H1 (cell line): Measurements from ENCODE around the gene AGAP1. TPM values are rescaled to one million over a fixed set of nuclear protein-coding genes. Genes with fewer than 3 reads are reported as not detected.

Experiments
- CTCF ChIA-PET: fragments of 300-600 bp; sonication (Branson Sonifier 250); formaldehyde crosslinking; loops from one replicate; lab custom pipeline; 2021; ENCODE audit not compliant: partially characterized antibody; lab: Charles Lee
- POLR2A ChIA-PET: fragments of 300-600 bp; sonication (Branson Sonifier 250); formaldehyde crosslinking; loops from one replicate; lab custom pipeline; 2021; ENCODE audit warnings: inconsistent platforms; ENCODE audit not compliant: partially characterized antibody; lab: Charles Lee
- DNase-seq, 2 experiments: peaks; one replicate each; pipeline versions ENCODE4 v3.0.0 to v3.0.0-alpha.2; 2010 to 2022; ENCODE audit warnings: low spot score in 2 of 2, low read depth in 1 of 2, mixed read lengths in 1 of 2
- FAIRE-seq: peaks from 2 replicates; lab custom pipeline; 2011; peaks lifted over from hg19 to GRCh38; lab: Jason Lieb, UNC
- H2AFZ ChIP-seq: 2 replicates; pipeline ENCODE4 v1.8.1; 2012; ENCODE audit warnings: low read length, inconsistent platforms
- H2AK5ac ChIP-seq: 2 replicates; pipeline ENCODE4 v1.6.1; 2013; ENCODE audit warnings: low read depth, low read length
- H2BK120ac ChIP-seq: replicated peaks from 2 replicates; pipeline ENCODE3; 2013; ENCODE audit warnings: low read depth, low read length, inconsistent platforms
- H2BK12ac ChIP-seq: 2 replicates; pipeline ENCODE4 v1.6.1; 2013; ENCODE audit warnings: low read depth, low read length
- H2BK15ac ChIP-seq: 2 replicates; pipeline ENCODE4 v1.6.1; 2013; ENCODE audit warnings: low read length
- H2BK20ac ChIP-seq: 2 replicates; pipeline ENCODE4 v1.6.1; 2013; ENCODE audit warnings: low read length
- H2BK5ac ChIP-seq: 2 replicates; pipeline ENCODE4 v1.6.1; 2013; ENCODE audit warnings: low read depth, low read length
- H3K14ac ChIP-seq: 2 replicates; pipeline ENCODE4 v1.6.1; 2013; ENCODE audit warnings: inconsistent platforms; ENCODE audit not compliant: insufficient read length
- H3K18ac ChIP-seq: 2 replicates; pipeline ENCODE4 v1.6.1; 2013; ENCODE audit warnings: low read length; ENCODE audit errors: extremely low read depth
- H3K23ac ChIP-seq: 2 replicates; pipeline ENCODE4 v1.6.1; 2013; ENCODE audit warnings: inconsistent platforms; ENCODE audit not compliant: insufficient read length
- H3K23me2 ChIP-seq: 2 replicates; pipeline ENCODE4 v1.6.1; 2013; ENCODE audit warnings: low read depth, low read length
- H3K27ac ChIP-seq: 2 replicates; pipeline ENCODE4 v1.6.1; 2011; ENCODE audit warnings: low read depth, low read length, inconsistent platforms
- H3K27me3 ChIP-seq, 4 experiments: replicated peaks in 1 of 4; 1 replicate in 1 of 4; 2 replicates in 3 of 4; pipeline versions ENCODE4 v1.6.1 to v1.8.1; 2011 to 2013; ENCODE audit warnings: low read length in 3 of 4, mild to moderate bottlenecking in 3 of 4, inconsistent platforms in 2 of 4, mixed read lengths in 2 of 4, moderate library complexity in 1 of 4; ENCODE audit not compliant: control insufficient read depth in 3 of 4, insufficient read depth in 3 of 4; ENCODE audit errors: extremely low read depth in 1 of 4
- H3K36me3 ChIP-seq, 4 experiments: 2 replicates each; pipeline versions ENCODE4 v1.6.1 to v1.8.1; 2011 to 2013; ENCODE audit warnings: mild to moderate bottlenecking in 4 of 4, low read length in 3 of 4, moderate library complexity in 2 of 4, control low read depth in 1 of 4, inconsistent platforms in 1 of 4; ENCODE audit not compliant: insufficient read depth in 4 of 4, control insufficient read depth in 2 of 4
- H3K4ac ChIP-seq: replicated peaks from 2 replicates; pipeline ENCODE3; 2013; ENCODE audit warnings: low read length, low read depth, mixed read lengths, inconsistent platforms; ENCODE audit not compliant: insufficient read length
- H3K4me1 ChIP-seq, 4 experiments: replicated peaks in 1 of 4; 1 replicate in 1 of 4; 2 replicates in 3 of 4; pipeline versions ENCODE4 v1.6.1 to v1.8.1; 2011 to 2013; ENCODE audit warnings: low read length in 3 of 4, inconsistent platforms in 2 of 4, mixed read lengths in 1 of 4; ENCODE audit not compliant: insufficient read depth in 4 of 4, control insufficient read depth in 3 of 4
- H3K4me2 ChIP-seq, 2 experiments: 2 replicates each; pipeline versions ENCODE4 v1.6.1 to v1.8.1; 2011 to 2013; ENCODE audit warnings: low read depth in 2 of 2, low read length in 2 of 2, control low read depth in 1 of 2, inconsistent platforms in 1 of 2, mild to moderate bottlenecking in 1 of 2; ENCODE audit not compliant: insufficient read depth in 1 of 2
- H3K4me3 ChIP-seq, 4 experiments: fragments of 200-600, 300-600 bp in 1 of 4; sonication (generic), shearing (Covaris generic), sonication (Bioruptor Twin) in 1 of 4; 2 replicates each; pipeline versions ENCODE4 v1.5.1 to v1.8.1; 2011 to 2016; ENCODE audit warnings: low read length in 4 of 4, low read depth in 3 of 4, control low read depth in 2 of 4, inconsistent platforms in 2 of 4, mild to moderate bottlenecking in 2 of 4, mixed read lengths in 1 of 4, moderate library complexity in 1 of 4; ENCODE audit not compliant: insufficient read depth in 2 of 4; ENCODE audit errors: extremely low read depth in 1 of 4
- H3K56ac ChIP-seq: replicated peaks from 2 replicates; pipeline ENCODE3; 2013; ENCODE audit warnings: low read depth, mild to moderate bottlenecking, mixed read lengths, low read length, inconsistent platforms; ENCODE audit not compliant: insufficient read length
- H3K79me1 ChIP-seq: 2 replicates; pipeline ENCODE4 v1.6.1; 2013; ENCODE audit warnings: low read depth, low read length, control low read depth
- H3K79me2 ChIP-seq, 2 experiments: 2 replicates each; pipeline versions ENCODE4 v1.6.1 to v1.8.1; 2012 to 2013; ENCODE audit warnings: low read length in 2 of 2, mild to moderate bottlenecking in 2 of 2, inconsistent platforms in 1 of 2; ENCODE audit not compliant: insufficient read depth in 2 of 2, control insufficient read depth in 1 of 2
- H3K9ac ChIP-seq, 4 experiments: replicated peaks in 1 of 4; 1 replicate in 1 of 4; 2 replicates in 3 of 4; pipeline versions ENCODE4 v1.6.1 to v1.8.1; 2011 to 2013; ENCODE audit warnings: low read depth in 3 of 4, low read length in 3 of 4, control low read depth in 2 of 4, mild to moderate bottlenecking in 2 of 4, moderate library complexity in 2 of 4, inconsistent platforms in 1 of 4; ENCODE audit errors: extremely low read depth in 1 of 4
- H3K9me3 ChIP-seq, 2 experiments: 2 replicates each; pipeline versions ENCODE4 v1.6.1 to v1.8.1; 2012 to 2013; ENCODE audit warnings: mild to moderate bottlenecking in 2 of 2, moderate library complexity in 2 of 2, control low read depth in 1 of 2, inconsistent platforms in 1 of 2, low read depth in 1 of 2, low read length in 1 of 2, mixed read lengths in 1 of 2; ENCODE audit not compliant: insufficient read depth in 2 of 2
- H4K20me1 ChIP-seq, 2 experiments: replicated peaks in 1 of 2; 2 replicates each; pipeline versions ENCODE3 to v1.8.1; 2011 to 2013; ENCODE audit warnings: inconsistent platforms in 2 of 2, low read length in 2 of 2, mild to moderate bottlenecking in 1 of 2; ENCODE audit not compliant: insufficient read depth in 2 of 2, control insufficient read depth in 1 of 2
- H4K5ac ChIP-seq: 2 replicates; pipeline ENCODE4 v1.6.1; 2013; ENCODE audit warnings: low read length, low read depth, mixed read lengths, inconsistent platforms; ENCODE audit not compliant: insufficient read length
- H4K8ac ChIP-seq: 2 replicates; pipeline ENCODE4 v1.8.0; 2013; ENCODE audit warnings: mild to moderate bottlenecking, moderate library complexity, low read length, inconsistent platforms; ENCODE audit not compliant: insufficient read depth; ENCODE audit errors: extremely low read depth
- H4K91ac ChIP-seq: replicated peaks from 2 replicates; pipeline ENCODE3; 2013; ENCODE audit warnings: low read length, mixed read lengths, inconsistent platforms; ENCODE audit not compliant: insufficient read length
- BRCA1 ChIP-seq: IDR thresholded peaks from 2 replicates; pipeline ENCODE4 v1.6.1; 2012; ENCODE audit warnings: low read depth, low read length, improper control_type of control experiment
- NANOG ChIP-seq: IDR thresholded peaks from 2 replicates; pipeline ENCODE4 v1.6.1; 2011; ENCODE audit warnings: low read length, low read depth, mild to moderate bottlenecking, inconsistent platforms; ENCODE audit not compliant: insufficient read depth, poor library complexity, severe bottlenecking
- RXRA ChIP-seq: IDR thresholded peaks from 2 replicates; pipeline ENCODE4 v1.6.1; 2011; ENCODE audit warnings: low read depth, mild to moderate bottlenecking, low read length, moderate library complexity; ENCODE audit not compliant: insufficient read depth
- WGBS, 2 experiments: shearing (Covaris generic) in 1 of 2; methylation state at CpG; one replicate each; pipeline versions ENCODE4 v1.1.6 to v1.1.7; 2013 to 2015; ENCODE audit warnings: low lambda C conversion rate in 2 of 2, mixed read lengths in 2 of 2, inconsistent platforms in 1 of 2, low coverage in 1 of 2, missing lambda C conversion rate in 1 of 2; ENCODE audit not compliant: insufficient replicate concordance in 2 of 2, insufficient coverage in 1 of 2, insufficient read length in 1 of 2; ENCODE audit errors: extremely low coverage in 1 of 2, missing lambda C conversion rate in 1 of 2; 5-methylcytosine and 5-hydroxymethylcytosine counted together
- polyA plus RNA-seq, 7 experiments: library from polyadenylated mRNA; depleted of rRNA in 3 of 7; stranded (reverse) in 5 of 7; unstranded in 2 of 7; fragments of >200 nt in 5 of 7; fragments of 200-250 nt in 2 of 7; gene quantifications; 1 replicate in 5 of 7; 2 replicates in 1 of 7; 4 replicates in 1 of 7; pipeline versions ENCODE4 v1.2.1 to v1.2.3, GENCODE V29; 2011 to 2013; ENCODE audit warnings: missing spikeins in 2 of 7, mixed read lengths in 2 of 7
- total RNA-seq: library from RNA; stranded (reverse); fragmentation: NEBNext Ultra II Directional; extraction: Animal tissue kit (Norgen Biotek cat#: 25700); gene quantifications from 2 replicates; pipeline ENCODE4 v1.2.1, GENCODE V29; 2021

AGAP1 gene
- total and polyA plus RNA-seq, 2 of the 8 experiments (the other 6 are each of a cell fraction or from before 2014, with no cell fraction given) = 18.1 to 39.4 TPM

- Histone ChIP-seq H2AFZ (no peak overlapping the region), H3K4me2 (no peak overlapping the region), H3K79me1 (peaks cover 20% of the 10 kb centered on the region), H3K27me3 (no peaks in the 10 kb centered on the region), H3K4me1 (peaks cover 0 to 7% (median under 1%) of the 10 kb centered on the region in 4 experiments; a peak in 4 of 7 replicates), H3K4me3 (no peak overlapping the region), H3K27ac (no peak overlapping the region), H4K8ac (no peak overlapping the region), H4K20me1 (peaks cover 8 to 11% of the 10 kb centered on the region in 2 experiments), H3K79me2 (peaks cover 4 to 89% of the 10 kb centered on the region in 2 experiments), H2AK5ac (no peak overlapping the region), H3K18ac (no peak overlapping the region), H3K56ac (no peak overlapping the region), H4K5ac (no peak overlapping the region), H2BK12ac (no peak overlapping the region), H2BK5ac (no peak overlapping the region), H3K14ac (no peak overlapping the region), H3K4ac (no peak overlapping the region), H3K36me3 (peaks cover 0 to 4% (median 0%) of the 10 kb centered on the region in 4 experiments; a peak in 2 of 8 replicates), H3K9me3 (peaks cover 9 to 11% of the 10 kb centered on the region in 2 experiments; a peak in 3 of 4 replicates), H3K23ac (no peak overlapping the region), H2BK120ac (no peak overlapping the region), H2BK20ac (no peak overlapping the region), H4K91ac (no peak overlapping the region), H3K23me2 (no peaks in the 10 kb centered on the region), H2BK15ac (no peak overlapping the region), H3K9ac (no peak overlapping the region)
- DNase-seq (no peak), FAIRE-seq (no peak)
- POLR2A ChIA-PET = interaction anchor here (1.4 kb wide), 1 partner anchor 14 kb away, joined by 5 read pairs; no protein-coding TSS in a partner anchor
- CTCF ChIA-PET = interaction anchor here (1.0 to 4.6 kb wide), 4 partner anchors 12 to 30 kb away, joined by 3 to 28 read pairs (median 3); no protein-coding TSS in a partner anchor
- TF ChIP-seq NANOG = no peak
- no peak for TF ChIP-seq RXRA
- TF ChIP-seq BRCA1 = no peak
- 93% methylated on average over 6 of the region's 6 CpGs; no CpG with 5 or more reads in 1 of the 2 experiments for WGBS, 2 experiments
Observed at GRCh38 chr2:235564066-235564465, 70.2 kb downstream of the AGAP1 start.
